B cell (primary cell): ENCODE data around the gene ACER1. TPM values are rescaled to one million over a fixed set of nuclear protein-coding genes. Genes with fewer than 3 reads are reported as not detected.

ENCODE experiments used
- ATAC-seq: fragments of 200-7000 bp; cut with Tn5 transposase; one replicate; pipeline ENCODE4 v1.10.0; 2021; ENCODE audit warnings: low read depth, mild to moderate bottlenecking, moderate number of reproducible peaks, moderate library complexity
- CTCF ChIA-PET: fragments of 350-600 bp; sonication (Branson Sonifier 250); formaldehyde crosslinking; loops from one replicate; lab custom pipeline; 2021; ENCODE audit warnings: antibody characterized with exemption, inconsistent platforms; lab: Charles Lee
- POLR2A ChIA-PET: fragments of 350-600 bp; sonication (Branson Sonifier 250); formaldehyde crosslinking; loops from one replicate; lab custom pipeline; 2021; ENCODE audit warnings: antibody characterized with exemption; lab: Charles Lee
- DNase-seq: peaks from one replicate; pipeline ENCODE4 v3.0.0; 2013
- H2AFZ ChIP-seq: 2 replicates; pipeline ENCODE4 v1.6.1; 2012; ENCODE audit warnings: mild to moderate bottlenecking, low read depth, low read length; ENCODE audit not compliant: insufficient read depth, poor library complexity, severe bottlenecking
- H3K27ac ChIP-seq, 2 donors: 1 replicate in 1 of 2; 2 replicates in 1 of 2; pipeline ENCODE4 v1.5.1; 2012 to 2013; ENCODE audit warnings: low read length in 2 of 2, mild to moderate bottlenecking in 2 of 2, moderate library complexity in 1 of 2
- H3K27me3 ChIP-seq, 4 experiments: fragments of 200-600 bp in 1 of 4; sonication (generic) in 1 of 4; replicated peaks in 1 of 4; 1 replicate in 2 of 4; 2 replicates in 2 of 4; pipeline versions ENCODE4 v1.6.1 to v1.7.0; 2013 to 2016; ENCODE audit warnings: low read length in 3 of 4, mild to moderate bottlenecking in 2 of 4, mixed read lengths in 1 of 4, moderate library complexity in 1 of 4; ENCODE audit not compliant: insufficient read depth in 4 of 4, control insufficient read depth in 3 of 4; ENCODE audit errors: control extremely low read depth in 1 of 4
- H3K36me3 ChIP-seq, 2 experiments: replicated peaks in 1 of 2; 1 replicate in 1 of 2; 2 replicates in 1 of 2; pipeline versions ENCODE4 v1.6.1 to v1.7.1; 2013; ENCODE audit warnings: low read length in 1 of 2; ENCODE audit not compliant: insufficient read depth in 2 of 2, control insufficient read depth in 1 of 2; ENCODE audit errors: control extremely low read depth in 1 of 2, extremely low read depth in 1 of 2
- H3K4me1 ChIP-seq, 2 donors: fragments of 200-600 bp in 1 of 2; sonication (generic) in 1 of 2; 1 replicate in 1 of 2; 2 replicates in 1 of 2; pipeline versions ENCODE4 v1.5.1 to v1.6.1; 2013 to 2017; ENCODE audit warnings: low read length in 2 of 2; ENCODE audit not compliant: control insufficient read depth in 2 of 2, insufficient read depth in 2 of 2
- H3K4me2 ChIP-seq: replicated peaks from 2 replicates; pipeline ENCODE3; 2012; ENCODE audit warnings: mild to moderate bottlenecking, low read depth, low read length; ENCODE audit not compliant: poor library complexity, severe bottlenecking
- H3K4me3 ChIP-seq, 5 experiments: fragments of 200-600 bp in 1 of 5; sonication (generic) in 1 of 5; 1 replicate in 3 of 5; 2 replicates in 2 of 5; pipeline versions ENCODE4 v1.5.1 to v1.7.0; 2011 to 2016; ENCODE audit warnings: low read length in 4 of 5, mild to moderate bottlenecking in 4 of 5, low read depth in 2 of 5, control low read depth in 1 of 5, moderate library complexity in 1 of 5; ENCODE audit not compliant: insufficient read depth in 1 of 5; ENCODE audit errors: control extremely low read depth in 1 of 5, extremely low read depth in 1 of 5
- H3K79me2 ChIP-seq: fragments of 200-600 bp; sonication (generic); one replicate; pipeline ENCODE4 v1.6.0; 2016; ENCODE audit warnings: low read length; ENCODE audit not compliant: control insufficient read depth, insufficient read depth
- H3K9ac ChIP-seq: fragments of 200-600 bp; sonication (generic); 2 replicates; pipeline ENCODE4 v1.6.1; 2017; ENCODE audit warnings: mild to moderate bottlenecking, low read length, moderate library complexity
- H3K9me3 ChIP-seq, 3 donors: one replicate each; pipeline versions ENCODE4 v1.6.1 to v1.7.1; 2013; ENCODE audit warnings: low read length in 2 of 3; ENCODE audit not compliant: control insufficient read depth in 2 of 3, insufficient read depth in 1 of 3; ENCODE audit errors: control extremely low read depth in 1 of 3
- H4K20me1 ChIP-seq: 2 replicates; pipeline ENCODE4 v1.6.0; 2012; ENCODE audit warnings: mild to moderate bottlenecking, low read length; ENCODE audit not compliant: insufficient read depth, control insufficient read depth, poor library complexity, severe bottlenecking
- H3K27ac Mint-ChIP-seq: one replicate; pipeline ENCODE4 v1.8.0; 2021; ENCODE audit warnings: mixed read lengths
- H3K27me3 Mint-ChIP-seq: one replicate; pipeline ENCODE4 v1.8.0; 2021; ENCODE audit warnings: mixed read lengths
- H3K4me1 Mint-ChIP-seq: one replicate; pipeline ENCODE4 v1.8.0; 2021; ENCODE audit warnings: mixed read lengths
- H3K4me3 Mint-ChIP-seq: one replicate; pipeline ENCODE4 v1.8.0; 2021; ENCODE audit warnings: mixed read lengths
- H3K9me3 Mint-ChIP-seq: one replicate; pipeline ENCODE4 v1.8.0; 2022; ENCODE audit warnings: mixed read lengths; ENCODE audit not compliant: insufficient read depth
- CTCF ChIP-seq: fragments of 200-600 bp; IDR thresholded peaks from one replicate; pipeline ENCODE4 v1.8.0; 2022; ENCODE audit warnings: antibody characterized with exemption, mild to moderate bottlenecking
- EZH2 ChIP-seq: IDR thresholded peaks from 2 replicates; pipeline ENCODE4 v1.6.1; 2012; ENCODE audit warnings: borderline replicate concordance, low read depth, mild to moderate bottlenecking, moderate library complexity, low read length; ENCODE audit not compliant: insufficient read depth, poor library complexity, severe bottlenecking
- WGBS: methylation state at CpG from one replicate; pipeline ENCODE4 v1.1.5; 2013; ENCODE audit warnings: missing lambda C conversion rate; ENCODE audit not compliant: insufficient coverage; 5-methylcytosine and 5-hydroxymethylcytosine counted together
- intact Hi-C: fragments of 100-400 bp; cut with micrococcal nuclease; formaldehyde crosslinking; loops from one replicate; pipeline ENCODE4 v1.10.0; 2022
- polyA plus RNA-seq: library from polyadenylated mRNA; depleted of rRNA; stranded (reverse); fragments of >200 nt; gene quantifications from 2 replicates; pipeline ENCODE4 v1.2.3, GENCODE V29; 2012
- total RNA-seq, 2 donors: library from RNA; stranded (reverse); fragments of 120-200 nt in 1 of 2; gene quantifications; 1 replicate in 1 of 2; 2 replicates in 1 of 2; pipeline versions ENCODE4 v1.2.3 to v1.2.4, GENCODE V29; 2013 to 2022

The ACER1 gene
- total and polyA plus RNA-seq, 2 donors (not counting 1 experiment from before 2014, with no cell fraction given), result not detected

GRCh38 chr19:6271721-6272410 is 61.5 kb downstream of the ACER1 start:
- Histone ChIP-seq H3K4me2 (no peak overlapping the region), H3K4me3 (no peak overlapping the region), H4K20me1 (peaks cover 76% of the 10 kb centered on the region), H3K27me3 (no peaks in the 10 kb centered on the region), H3K9ac (no peak overlapping the region), H3K36me3 (peaks cover 0 to 20% of the 10 kb centered on the region in 2 experiments), H3K79me2 (peaks cover 82% of the 10 kb centered on the region), H3K27ac (no peak overlapping the region), H3K4me1 (no peaks in the 10 kb centered on the region), H2AFZ (no peak overlapping the region), H3K9me3 (no peaks in the 10 kb centered on the region)
- POLR2A ChIA-PET, result no interaction called here
- TF ChIP-seq EZH2, result no peak
- no peak for TF ChIP-seq CTCF
- H3K27ac Mint-ChIP-seq, result no peak overlapping the region
- H3K4me3 Mint-ChIP-seq, result no peak overlapping the region
- no peaks in the 10 kb centered on the region for H3K27me3 Mint-ChIP-seq
- DNase-seq (no peak), ATAC-seq (no peak)
- CTCF ChIA-PET, result no interaction called here
- peaks cover 11% of the 10 kb centered on the region for H3K4me1 Mint-ChIP-seq
- H3K9me3 Mint-ChIP-seq, result no peaks in the 10 kb centered on the region
- intact Hi-C loops, result no loop called here
- WGBS, result 96% methylated on average over 34 of the region's 35 CpGs

GRCh38 chr19:6271251-6271650 is 62.2 kb downstream of the ACER1 start:
- ChIA-PET POLR2A (no interaction called here), CTCF (no interaction called here)
- Histone ChIP-seq H4K20me1 (peaks cover 70% of the 10 kb centered on the region), H3K79me2 (peaks cover 76% of the 10 kb centered on the region), H2AFZ (no peak overlapping the region), H3K27me3 (no peaks in the 10 kb centered on the region), H3K4me1 (no peaks in the 10 kb centered on the region), H3K4me3 (no peak overlapping the region), H3K9me3 (no peaks in the 10 kb centered on the region), H3K36me3 (peaks cover 0 to 20% of the 10 kb centered on the region in 2 experiments), H3K9ac (no peak overlapping the region), H3K4me2 (no peak overlapping the region), H3K27ac (no peak overlapping the region)
- H3K4me1 Mint-ChIP-seq, result peaks cover 5% of the 10 kb centered on the region
- no peak overlapping the region for H3K4me3 Mint-ChIP-seq
- no peaks in the 10 kb centered on the region for H3K9me3 Mint-ChIP-seq
- no peak for TF ChIP-seq EZH2
- no peak for TF ChIP-seq CTCF
- intact Hi-C loops, result no loop called here
- DNase-seq, result no peak
- no peak overlapping the region for H3K27ac Mint-ChIP-seq
- H3K27me3 Mint-ChIP-seq, result no peaks in the 10 kb centered on the region
- 98% methylated on average over 9 of the region's 9 CpGs for WGBS
- ATAC-seq, result no peak
